Aorta (tissue), 5 donors: Measurements from ENCODE around the gene STRIT1. TPM values are rescaled to one million over a fixed set of nuclear protein-coding genes. Genes with fewer than 3 reads are reported as not detected.

Experiments used
- ATAC-seq: fragments of 200-7000 bp; cut with Tn5 transposase; one replicate; pipeline ENCODE4 v1.9.1; 2022; ENCODE audit warnings: moderate library complexity; ENCODE audit not compliant: low FRiP score
- DNase-seq, 2 donors: peaks; one replicate each; pipeline ENCODE4 v3.0.0-alpha.2; 2020
- H3K27ac ChIP-seq, 2 donors: one replicate each; pipeline ENCODE4 v1.5.1; 2013; ENCODE audit warnings: low read length in 2 of 2, mild to moderate bottlenecking in 2 of 2, moderate library complexity in 2 of 2, control low read depth in 1 of 2, inconsistent platforms in 1 of 2, low read depth in 1 of 2
- H3K27me3 ChIP-seq, 2 donors: one replicate each; pipeline ENCODE4 v1.6.1; 2013; ENCODE audit warnings: control low read depth in 1 of 2, low read length in 1 of 2, mild to moderate bottlenecking in 1 of 2, moderate library complexity in 1 of 2; ENCODE audit not compliant: insufficient read depth in 2 of 2, control insufficient read depth in 1 of 2
- H3K36me3 ChIP-seq, 2 donors: one replicate each; pipeline ENCODE4 v1.6.1; 2013; ENCODE audit warnings: control low read depth in 1 of 2, low read length in 1 of 2, mild to moderate bottlenecking in 1 of 2; ENCODE audit not compliant: insufficient read depth in 2 of 2, control insufficient read depth in 1 of 2
- H3K4me1 ChIP-seq, 2 donors: one replicate each; pipeline ENCODE4 v1.6.1; 2013; ENCODE audit warnings: low read length in 2 of 2, control low read depth in 1 of 2, mild to moderate bottlenecking in 1 of 2, moderate library complexity in 1 of 2; ENCODE audit not compliant: insufficient read depth in 2 of 2, control insufficient read depth in 1 of 2
- H3K4me3 ChIP-seq, 2 donors: one replicate each; pipeline ENCODE4 v1.5.1; 2013; ENCODE audit warnings: low read length in 2 of 2, control low read depth in 1 of 2, mild to moderate bottlenecking in 1 of 2
- H3K9me3 ChIP-seq: one replicate; pipeline ENCODE4 v1.6.1; 2013; ENCODE audit warnings: mild to moderate bottlenecking, low read length; ENCODE audit not compliant: control insufficient read depth
- WGBS, 2 donors: extraction: QIAGEN DNeasy Blood & Tissue Kit; methylation state at CpG; one replicate each; pipeline ENCODE4 v1.1.7; 2013; 5-methylcytosine and 5-hydroxymethylcytosine counted together
- intact Hi-C, 2 donors: fragments of 100-400 bp; cut with DNase I; formaldehyde crosslinking; loops; one replicate each; pipeline versions ENCODE4 v1.14.2 to v1.15.0; 2022
- polyA plus RNA-seq, 2 donors: library from polyadenylated mRNA; stranded (reverse); fragments of 200-250 nt; gene quantifications; one replicate each; pipeline ENCODE4 v1.2.3, GENCODE V29; 2013
- total RNA-seq, 2 donors: library from RNA; stranded (reverse); fragmentation: NEBNext Ultra II Directional; extraction: Animal tissue kit (Norgen Biotek cat#: 25700); gene quantifications; one replicate each; pipeline ENCODE4 v1.2.1, GENCODE V29; 2021
- donor health status: healthy with polysubstance abuse.
- donor health status: Bipolar disorder and iron deficiency.
- donor health status: DM: no; HTN: no; CAD: no.
- donor health status: DM: no; HTN: no; CAD: no.
- donor health status: DM: yes; HTN: yes; CAD: no.

The STRIT1 gene
- total and polyA plus RNA-seq, 4 donors: 0.69 to 1.3 TPM; not detected in 2

DNA sequence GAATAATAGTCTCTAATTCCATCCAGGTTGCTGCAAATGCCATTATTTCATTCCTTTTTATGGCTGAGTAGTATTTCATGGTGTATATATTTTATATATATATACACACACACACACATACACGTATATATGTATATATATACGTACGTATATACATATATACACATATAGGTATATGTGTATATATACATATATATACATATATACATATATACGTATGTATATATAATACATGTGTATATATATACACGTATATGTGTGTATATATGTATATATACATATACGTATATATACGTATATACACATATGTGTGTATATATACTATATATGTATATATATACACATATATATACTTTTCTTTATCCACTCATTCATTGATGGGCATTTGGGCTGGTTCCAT lies 13.7 kb upstream of the STRIT1 start:
- ATAC-seq (no peak), DNase-seq (no peak)
- H3K27me3 ChIP-seq: no peaks in the 10 kb centered on the region
- intact Hi-C loops: no loop called here
- no peaks in the 10 kb centered on the region for H3K4me1 ChIP-seq
- no peak overlapping the region for H3K27ac ChIP-seq
- H3K4me3 ChIP-seq: no peak overlapping the region
- H3K36me3 ChIP-seq: no peaks in the 10 kb centered on the region
- 92 to 94% methylated on average over 7 of the region's 7 CpGs for WGBS, 2 donors
- no peaks in the 10 kb centered on the region for H3K9me3 ChIP-seq

DNA sequence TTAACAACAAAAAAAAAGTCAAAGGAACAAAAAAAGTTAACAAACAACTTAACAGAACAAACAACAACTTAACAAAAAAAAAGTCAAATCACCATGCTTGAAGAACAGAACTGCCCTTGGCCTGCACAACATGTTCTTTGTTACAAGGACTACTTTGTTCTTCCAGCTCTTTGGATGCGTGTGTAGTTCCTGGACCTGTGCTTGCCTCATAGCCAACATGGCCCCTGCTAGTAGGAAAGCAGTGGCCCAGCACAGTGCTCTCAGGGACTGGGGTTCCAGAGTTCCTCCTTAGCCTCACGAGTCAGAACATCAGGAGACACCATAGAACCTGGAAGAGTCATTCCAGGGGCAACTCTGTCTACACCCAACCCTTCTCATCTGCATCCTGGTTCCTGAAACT lies 10.9 kb upstream of the STRIT1 start:
- no peak overlapping the region for H3K27ac ChIP-seq
- H3K36me3 ChIP-seq: no peaks in the 10 kb centered on the region
- 91 to 95% methylated on average over 2 of the region's 2 CpGs for WGBS, 2 donors
- no peaks in the 10 kb centered on the region for H3K4me1 ChIP-seq
- ATAC-seq (no peak), DNase-seq (no peak)
- H3K4me3 ChIP-seq: no peak overlapping the region
- H3K27me3 ChIP-seq: no peaks in the 10 kb centered on the region
- H3K9me3 ChIP-seq: no peaks in the 10 kb centered on the region
- intact Hi-C loops: no loop called here

DNA sequence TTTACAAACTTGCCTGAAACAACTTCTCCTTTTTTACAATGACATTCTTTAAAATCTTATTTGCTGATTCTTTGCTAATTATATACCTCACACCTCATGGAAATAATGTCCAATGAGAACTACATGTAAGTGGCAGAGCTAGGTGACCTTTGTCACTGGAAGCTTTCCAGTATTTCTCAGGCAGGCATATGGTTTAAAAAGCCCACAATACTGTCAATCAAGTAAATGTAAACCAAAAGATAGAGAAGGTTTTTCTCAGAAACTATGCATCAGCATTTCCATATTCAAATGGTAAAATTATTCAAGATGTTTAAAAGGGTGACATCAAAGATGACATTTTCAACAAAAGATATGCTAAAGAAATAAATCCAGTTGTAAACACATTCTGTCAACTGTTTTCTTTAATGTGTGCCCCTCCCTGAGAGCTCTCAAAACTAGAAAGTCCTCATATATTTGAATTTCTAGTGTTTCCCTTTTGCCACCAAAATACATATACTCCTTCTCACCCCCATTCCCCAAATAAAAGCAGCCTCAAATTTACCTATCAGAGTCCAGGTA lies 10.1 kb upstream of the STRIT1 start:
- no peaks in the 10 kb centered on the region for H3K36me3 ChIP-seq
- no peaks in the 10 kb centered on the region for H3K9me3 ChIP-seq
- no peak overlapping the region for H3K4me3 ChIP-seq
- H3K4me1 ChIP-seq: no peaks in the 10 kb centered on the region
- DNase-seq (no peak), ATAC-seq (no peak)
- no peak overlapping the region for H3K27ac ChIP-seq
- no peaks in the 10 kb centered on the region for H3K27me3 ChIP-seq
- intact Hi-C loops: no loop called here

- no peak overlapping the region for H3K4me3 ChIP-seq
- no peaks in the 10 kb centered on the region for H3K4me1 ChIP-seq
- intact Hi-C loops: no loop called here
- ATAC-seq (no peak), DNase-seq (no peak)
- H3K27ac ChIP-seq: no peak overlapping the region
- H3K27me3 ChIP-seq: no peaks in the 10 kb centered on the region
- H3K9me3 ChIP-seq: no peaks in the 10 kb centered on the region
- H3K36me3 ChIP-seq: no peaks in the 10 kb centered on the region
- 44 to 83% methylated on average over 2 of the region's 2 CpGs for WGBS, 2 donors
These were observed 9.4 kb upstream of the STRIT1 start for GRCh38 chr3:155302891-155303290.

DNA sequence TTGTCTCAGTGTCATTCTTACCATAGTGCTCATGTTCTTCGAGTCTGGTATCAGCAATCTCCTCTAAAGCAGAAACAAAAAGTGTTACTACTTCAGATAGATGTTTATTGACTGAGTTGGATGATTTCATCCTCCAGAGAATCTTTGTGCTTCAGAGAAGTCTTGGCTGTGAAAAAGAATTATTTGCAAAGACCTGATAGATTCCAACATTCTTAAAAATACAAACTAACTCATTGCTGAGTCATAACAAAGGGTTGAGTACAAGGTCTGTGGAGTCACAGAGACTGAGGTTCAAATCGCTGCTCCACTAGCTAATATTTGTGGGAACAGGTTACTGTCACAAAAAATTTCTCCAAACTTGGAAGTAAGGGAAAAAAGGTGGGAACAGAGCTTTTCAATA lies 9.0 kb upstream of the STRIT1 start:
- no peak for DNase-seq
- no peaks in the 10 kb centered on the region for H3K27me3 ChIP-seq
- no peak overlapping the region for H3K4me3 ChIP-seq
- 55 to 66% methylated on average over 2 of the region's 2 CpGs for WGBS, 2 donors
- H3K27ac ChIP-seq: no peak overlapping the region
- no peak for ATAC-seq
- no peaks in the 10 kb centered on the region for H3K9me3 ChIP-seq
- H3K36me3 ChIP-seq: no peaks in the 10 kb centered on the region
- intact Hi-C loops: no loop called here
- no peaks in the 10 kb centered on the region for H3K4me1 ChIP-seq

GRCh38 chr3:155297100-155297499 lies 3.6 kb upstream of the STRIT1 start:
- DNase-seq: no peak
- no peaks in the 10 kb centered on the region for H3K4me1 ChIP-seq
- H3K9me3 ChIP-seq: peaks cover 2% of the 10 kb centered on the region
- H3K36me3 ChIP-seq: no peaks in the 10 kb centered on the region
- no peak overlapping the region for H3K27ac ChIP-seq
- intact Hi-C loops: no loop called here
- no peaks in the 10 kb centered on the region for H3K27me3 ChIP-seq
- ATAC-seq: no peak
- H3K4me3 ChIP-seq: no peak overlapping the region

DNA sequence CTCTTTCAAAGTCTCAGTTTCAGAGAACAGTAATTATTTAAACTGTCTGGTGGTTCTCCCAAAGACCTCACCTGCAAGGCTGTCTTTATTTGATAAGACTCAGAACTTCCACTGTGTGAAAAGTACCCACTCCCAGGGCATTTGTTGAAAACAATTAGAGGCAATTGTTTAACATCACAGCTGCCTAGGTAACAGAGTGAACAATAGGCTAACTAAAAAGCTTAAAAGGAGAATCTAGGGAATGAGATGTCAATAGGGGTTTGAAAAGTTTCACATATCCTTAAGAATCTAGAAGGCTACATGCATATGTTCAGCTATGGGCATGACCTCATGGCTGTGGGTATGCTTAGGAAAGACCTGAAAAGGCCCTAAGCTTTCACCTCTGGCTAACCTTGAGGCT lies 2.9 kb upstream of the STRIT1 start:
- intact Hi-C loops: no loop called here
- ATAC-seq (no peak), DNase-seq (no peak)
- Histone ChIP-seq H3K9me3 (peaks cover 2% of the 10 kb centered on the region), H3K36me3 (no peaks in the 10 kb centered on the region), H3K27ac (no peak overlapping the region), H3K4me3 (no peak overlapping the region), H3K27me3 (no peaks in the 10 kb centered on the region), H3K4me1 (no peaks in the 10 kb centered on the region)

- DNase-seq: no peak
- H3K9me3 ChIP-seq: peaks cover 2% of the 10 kb centered on the region
- no peak overlapping the region for H3K27ac ChIP-seq
- 88 to 94% methylated on average over 2 of the region's 2 CpGs for WGBS, 2 donors
- intact Hi-C loops: no loop called here
- no peak for ATAC-seq
- no peaks in the 10 kb centered on the region for H3K27me3 ChIP-seq
- no peaks in the 10 kb centered on the region for H3K4me1 ChIP-seq
- H3K36me3 ChIP-seq: no peaks in the 10 kb centered on the region
- H3K4me3 ChIP-seq: no peak overlapping the region
These were observed 790 bp downstream of the STRIT1 start for GRCh38 chr3:155292693-155293092.

DNA sequence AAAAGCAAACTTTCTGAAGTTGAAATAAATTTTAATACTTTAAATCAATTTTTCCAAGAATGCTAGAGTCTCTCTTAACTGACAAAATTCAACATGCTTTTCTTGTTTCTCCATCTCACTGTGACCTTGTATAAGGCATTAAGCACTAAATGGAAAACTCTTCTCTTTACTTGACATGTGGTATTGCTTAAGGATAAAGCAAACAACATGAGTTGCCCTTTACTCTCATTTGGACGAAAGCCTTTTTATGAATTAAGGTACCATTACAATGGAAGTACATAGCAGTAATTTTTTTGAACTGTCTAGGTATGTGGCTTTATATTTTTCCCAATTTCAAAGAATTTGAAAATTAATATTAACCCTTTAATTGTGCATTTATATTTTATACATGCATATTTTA lies 1.4 kb downstream of the STRIT1 start:
- no peaks in the 10 kb centered on the region for H3K27me3 ChIP-seq
- WGBS, 2 donors: 41 to 69% methylated on average over 1 of the region's 1 CpG
- ATAC-seq (no peak), DNase-seq (no peak)
- H3K4me1 ChIP-seq: no peaks in the 10 kb centered on the region
- intact Hi-C loops: no loop called here
- H3K9me3 ChIP-seq: peaks cover 2% of the 10 kb centered on the region
- H3K27ac ChIP-seq: no peak overlapping the region
- H3K36me3 ChIP-seq: no peaks in the 10 kb centered on the region
- no peak overlapping the region for H3K4me3 ChIP-seq
